HG03095 (cell line): ENCODE data around the gene GEMIN5.
"Not testable (repeated sequence)": the region's sequence is repeated elsewhere in the genome, so short reads cannot be mapped to it uniquely, and the experiment has no call there.

Experiments used
- ATAC-seq: cut with Tn5 transposase; IDR thresholded peaks from one replicate; pipeline ENCODE4 v1.9.1; 2021; ENCODE audit warnings: moderate library complexity; ENCODE audit not compliant: unreplicated experiment

Gene GEMIN5, protein sequence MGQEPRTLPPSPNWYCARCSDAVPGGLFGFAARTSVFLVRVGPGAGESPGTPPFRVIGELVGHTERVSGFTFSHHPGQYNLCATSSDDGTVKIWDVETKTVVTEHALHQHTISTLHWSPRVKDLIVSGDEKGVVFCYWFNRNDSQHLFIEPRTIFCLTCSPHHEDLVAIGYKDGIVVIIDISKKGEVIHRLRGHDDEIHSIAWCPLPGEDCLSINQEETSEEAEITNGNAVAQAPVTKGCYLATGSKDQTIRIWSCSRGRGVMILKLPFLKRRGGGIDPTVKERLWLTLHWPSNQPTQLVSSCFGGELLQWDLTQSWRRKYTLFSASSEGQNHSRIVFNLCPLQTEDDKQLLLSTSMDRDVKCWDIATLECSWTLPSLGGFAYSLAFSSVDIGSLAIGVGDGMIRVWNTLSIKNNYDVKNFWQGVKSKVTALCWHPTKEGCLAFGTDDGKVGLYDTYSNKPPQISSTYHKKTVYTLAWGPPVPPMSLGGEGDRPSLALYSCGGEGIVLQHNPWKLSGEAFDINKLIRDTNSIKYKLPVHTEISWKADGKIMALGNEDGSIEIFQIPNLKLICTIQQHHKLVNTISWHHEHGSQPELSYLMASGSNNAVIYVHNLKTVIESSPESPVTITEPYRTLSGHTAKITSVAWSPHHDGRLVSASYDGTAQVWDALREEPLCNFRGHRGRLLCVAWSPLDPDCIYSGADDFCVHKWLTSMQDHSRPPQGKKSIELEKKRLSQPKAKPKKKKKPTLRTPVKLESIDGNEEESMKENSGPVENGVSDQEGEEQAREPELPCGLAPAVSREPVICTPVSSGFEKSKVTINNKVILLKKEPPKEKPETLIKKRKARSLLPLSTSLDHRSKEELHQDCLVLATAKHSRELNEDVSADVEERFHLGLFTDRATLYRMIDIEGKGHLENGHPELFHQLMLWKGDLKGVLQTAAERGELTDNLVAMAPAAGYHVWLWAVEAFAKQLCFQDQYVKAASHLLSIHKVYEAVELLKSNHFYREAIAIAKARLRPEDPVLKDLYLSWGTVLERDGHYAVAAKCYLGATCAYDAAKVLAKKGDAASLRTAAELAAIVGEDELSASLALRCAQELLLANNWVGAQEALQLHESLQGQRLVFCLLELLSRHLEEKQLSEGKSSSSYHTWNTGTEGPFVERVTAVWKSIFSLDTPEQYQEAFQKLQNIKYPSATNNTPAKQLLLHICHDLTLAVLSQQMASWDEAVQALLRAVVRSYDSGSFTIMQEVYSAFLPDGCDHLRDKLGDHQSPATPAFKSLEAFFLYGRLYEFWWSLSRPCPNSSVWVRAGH (N-terminal part only)

DNA sequence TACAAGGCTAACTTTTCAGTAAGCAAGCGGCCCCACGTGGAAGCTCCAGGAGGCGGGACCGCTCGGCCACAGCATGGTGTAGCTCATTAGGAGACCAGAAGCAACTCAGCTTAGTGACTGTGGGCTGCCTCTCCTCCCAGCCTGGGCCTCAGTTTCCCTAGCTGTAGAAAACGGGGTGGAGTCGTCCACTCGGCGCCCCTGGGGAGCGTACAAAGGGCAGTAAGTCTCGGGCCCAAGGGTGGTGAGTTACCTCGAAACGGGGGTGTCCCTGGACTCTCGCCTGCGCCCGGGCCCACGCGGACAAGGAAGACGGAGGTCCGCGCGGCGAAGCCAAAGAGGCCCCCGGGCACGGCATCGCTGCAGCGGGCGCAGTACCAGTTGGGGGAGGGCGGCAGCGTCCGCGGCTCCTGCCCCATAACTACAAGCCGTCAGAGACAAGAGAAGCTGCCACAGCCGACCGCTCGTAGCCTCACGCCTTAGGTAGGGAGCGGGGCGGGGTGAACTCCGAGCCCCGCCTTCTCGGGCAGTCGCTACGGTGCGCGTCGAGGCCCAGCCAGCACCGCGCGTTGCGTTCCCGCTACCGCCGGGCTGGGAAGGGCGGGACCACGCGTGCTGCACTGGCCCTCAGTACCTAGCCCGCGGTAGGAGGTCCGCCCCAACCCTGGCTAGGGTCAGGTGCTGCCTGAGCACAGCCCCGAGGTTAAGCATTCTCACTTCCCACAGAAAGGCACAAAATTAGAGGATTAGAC, at the start of gene GEMIN5:
TSS of gene GEMIN5 (minus strand) at position 494 of the 749 bp plus-strand sequence. CDS start at position 416, 78 bp downstream.
- peak; percentile 83 for ATAC-seq

DNA sequence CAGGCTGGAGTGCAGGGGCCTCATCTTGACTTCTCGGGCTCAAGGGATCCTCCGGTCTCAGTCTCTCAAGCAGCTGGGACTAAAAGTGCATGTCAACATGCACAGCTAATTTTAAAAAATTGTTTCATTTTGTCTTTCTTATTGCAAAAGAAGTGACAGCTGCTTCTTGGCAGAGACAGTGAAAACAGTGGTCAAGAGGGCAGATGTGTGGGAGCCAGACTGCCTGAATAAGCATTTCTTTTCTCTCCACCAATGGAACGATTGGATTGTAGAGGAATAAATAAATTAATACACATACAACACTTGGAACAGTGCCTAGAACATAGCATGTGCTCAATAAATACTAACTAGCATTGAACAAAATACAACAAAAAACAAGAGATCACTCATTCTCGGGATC, 48.1 kb upstream of the GEMIN5 start:
- ATAC-seq, result no peak

DNA sequence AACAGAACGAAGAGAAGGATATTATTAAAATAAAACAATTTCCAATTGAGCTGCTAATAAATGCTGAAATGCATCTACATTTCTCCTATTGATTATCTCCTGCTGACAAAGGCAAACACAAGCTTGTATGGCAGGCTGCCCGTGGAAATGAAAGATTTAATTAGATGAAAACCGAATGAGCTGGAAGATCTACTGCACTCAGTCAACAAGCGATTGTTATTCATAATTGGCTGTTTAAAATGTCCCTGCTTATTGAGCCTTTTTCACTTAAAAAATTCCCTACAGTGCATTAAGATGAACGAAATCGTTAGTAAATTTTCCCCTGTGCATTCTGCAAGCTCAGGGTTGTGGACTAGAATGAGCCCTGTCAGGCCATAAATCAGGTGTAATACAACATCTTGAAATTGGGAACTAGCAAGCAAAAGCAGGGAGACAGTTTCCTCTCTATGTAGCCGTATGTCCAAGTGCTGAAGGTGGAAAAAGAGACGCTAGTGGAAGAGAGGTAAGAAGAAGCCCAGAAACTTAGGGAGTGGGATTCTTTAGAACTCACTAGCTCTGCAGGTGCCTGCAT, 47.0 kb upstream of the GEMIN5 start:
- ATAC-seq, result no peak

DNA sequence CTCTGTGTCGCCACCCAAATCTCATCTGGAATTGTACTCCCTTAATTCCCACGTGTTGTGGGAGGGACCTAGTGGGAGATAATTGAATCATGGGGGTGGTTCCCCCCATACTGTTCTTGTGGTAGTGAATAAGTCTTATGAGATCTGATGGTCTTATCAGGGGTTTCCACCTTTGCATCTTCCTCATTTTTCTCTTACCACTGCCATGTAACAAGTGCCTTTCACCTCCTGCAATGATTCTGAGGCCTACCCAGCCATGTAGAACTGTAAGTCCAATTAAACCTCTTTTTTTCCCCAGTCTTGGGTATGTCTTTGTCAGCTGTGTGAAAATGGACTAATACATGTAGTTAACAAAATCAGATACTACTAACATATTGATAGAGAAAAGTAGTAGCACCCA, 40.3 kb upstream of the GEMIN5 start:
- not testable (repeated sequence) for ATAC-seq

DNA sequence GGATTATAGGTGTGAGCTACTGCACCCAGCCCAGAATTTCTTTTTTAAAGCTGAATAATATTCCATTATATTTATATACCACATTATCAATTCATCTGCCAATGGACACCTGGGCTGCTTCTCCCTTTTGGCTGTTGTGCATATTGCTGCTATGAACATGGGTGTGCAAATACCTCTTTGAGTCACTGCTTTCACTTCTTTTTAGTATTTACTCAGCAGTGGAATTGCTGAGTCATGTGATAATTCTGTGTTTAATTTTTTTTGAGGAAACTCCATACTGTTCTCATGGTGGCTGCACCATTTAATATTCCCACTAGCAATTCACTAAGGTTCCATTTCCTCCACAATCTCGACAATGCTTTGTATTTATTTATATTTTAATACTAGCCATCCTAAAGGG, 39.4 kb upstream of the GEMIN5 start:
- no peak for ATAC-seq

DNA sequence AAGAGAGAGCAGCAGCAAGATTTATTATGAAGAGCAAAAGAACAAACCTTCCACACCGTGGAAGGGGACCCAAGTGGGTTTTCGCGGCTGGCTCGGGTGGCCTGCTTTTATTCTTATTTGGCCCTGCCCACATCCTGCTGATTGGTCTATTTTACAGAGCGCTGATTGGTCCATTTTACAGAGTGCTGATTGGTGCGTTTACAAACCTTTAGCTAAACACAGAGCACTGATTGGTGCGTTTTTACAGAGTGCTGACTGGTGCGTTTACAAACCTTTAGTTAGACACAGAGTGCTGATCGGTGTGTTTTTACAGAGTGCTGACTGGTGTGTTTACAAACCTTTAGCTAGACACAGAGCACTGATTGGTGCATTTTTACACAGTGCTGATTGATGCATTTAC, 38.1 kb upstream of the GEMIN5 start:
- ATAC-seq, result not testable (repeated sequence)

DNA sequence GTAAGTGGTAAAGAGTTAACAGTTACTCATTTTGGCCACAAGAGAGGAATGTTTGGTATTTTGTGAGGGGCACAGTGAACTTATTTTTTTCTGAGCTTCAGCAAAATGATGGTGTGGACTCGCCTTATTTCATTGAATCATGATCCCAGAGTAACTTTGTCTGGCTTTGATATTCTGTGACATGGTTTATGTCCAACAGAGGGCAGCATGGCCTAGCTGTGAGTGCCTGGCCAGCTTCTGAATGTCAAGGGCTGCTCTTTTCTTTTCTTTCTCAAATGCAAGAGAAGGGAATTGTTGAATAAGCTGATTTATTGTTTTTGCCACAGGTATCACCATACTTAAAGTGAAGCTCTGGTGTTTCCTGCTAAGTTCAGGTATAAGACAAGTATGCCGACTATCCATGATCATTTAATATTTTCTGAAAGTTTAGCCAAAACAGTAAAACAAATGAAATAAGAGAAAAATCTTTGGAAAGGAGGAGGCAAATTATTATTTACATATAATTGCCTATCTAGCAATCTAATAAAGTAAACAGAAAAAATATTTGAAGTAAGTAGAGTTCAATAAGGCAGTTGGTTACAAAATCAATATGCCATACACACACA, 34.6 kb upstream of the GEMIN5 start:
- no peak for ATAC-seq

DNA sequence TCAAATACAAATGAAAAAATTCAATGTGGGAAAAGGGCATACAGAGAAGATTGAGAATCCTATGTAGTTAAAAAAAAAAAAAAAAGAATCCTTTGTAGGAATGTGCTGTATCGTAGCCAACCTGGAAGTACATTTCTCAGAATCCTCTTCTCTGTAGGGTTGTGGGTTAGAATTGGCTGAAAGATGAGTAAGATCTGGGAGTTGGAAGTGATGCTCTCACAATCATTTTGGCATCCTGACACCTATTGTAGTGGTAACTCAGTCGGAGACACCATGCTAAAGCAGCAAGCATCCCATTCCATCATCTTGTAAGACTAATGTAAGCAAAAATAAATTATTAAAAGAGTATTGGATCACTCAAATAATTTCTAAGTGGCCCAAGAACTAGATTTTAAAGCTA, 33.5 kb upstream of the GEMIN5 start:
- ATAC-seq, result no peak

DNA sequence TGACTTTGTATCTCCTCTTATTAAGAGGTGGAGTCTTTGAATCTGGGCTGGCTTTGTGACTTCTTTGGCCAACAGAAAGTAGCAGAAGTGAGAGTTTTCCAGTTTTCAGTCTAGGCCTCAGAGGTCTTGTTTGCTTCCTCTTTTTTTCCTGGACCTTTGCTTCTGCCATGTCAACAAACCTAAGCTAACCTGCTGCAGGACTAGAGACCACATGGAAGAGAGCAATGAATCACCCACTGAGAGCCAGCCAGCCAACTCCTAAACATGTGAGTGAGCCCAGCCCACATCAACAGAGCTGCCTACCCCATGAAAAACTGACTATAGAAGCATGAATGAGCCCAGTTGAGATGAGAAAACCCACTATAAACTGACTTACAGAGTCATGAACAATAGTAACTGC, 32.7 kb upstream of the GEMIN5 start:
- ATAC-seq, result no peak

DNA sequence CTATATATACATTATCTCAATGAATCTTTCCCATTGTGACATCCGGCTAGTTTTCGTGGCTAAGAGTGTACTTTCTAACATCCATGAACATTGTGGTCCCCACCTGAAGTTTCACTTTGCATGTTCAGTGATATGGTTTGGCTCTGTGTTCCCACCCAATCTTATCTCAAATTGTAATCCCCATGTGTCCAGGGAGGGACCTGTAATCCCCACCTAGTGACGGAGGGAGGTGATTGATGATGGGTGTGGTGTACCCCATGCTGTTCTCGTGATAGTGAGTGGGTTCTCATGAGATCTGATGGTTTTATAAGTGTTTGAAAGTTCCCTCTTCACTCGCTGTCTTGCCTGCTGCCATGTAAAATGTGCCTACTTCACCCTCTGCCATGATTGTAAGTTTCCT, 30.9 kb upstream of the GEMIN5 start:
- no peak for ATAC-seq

DNA sequence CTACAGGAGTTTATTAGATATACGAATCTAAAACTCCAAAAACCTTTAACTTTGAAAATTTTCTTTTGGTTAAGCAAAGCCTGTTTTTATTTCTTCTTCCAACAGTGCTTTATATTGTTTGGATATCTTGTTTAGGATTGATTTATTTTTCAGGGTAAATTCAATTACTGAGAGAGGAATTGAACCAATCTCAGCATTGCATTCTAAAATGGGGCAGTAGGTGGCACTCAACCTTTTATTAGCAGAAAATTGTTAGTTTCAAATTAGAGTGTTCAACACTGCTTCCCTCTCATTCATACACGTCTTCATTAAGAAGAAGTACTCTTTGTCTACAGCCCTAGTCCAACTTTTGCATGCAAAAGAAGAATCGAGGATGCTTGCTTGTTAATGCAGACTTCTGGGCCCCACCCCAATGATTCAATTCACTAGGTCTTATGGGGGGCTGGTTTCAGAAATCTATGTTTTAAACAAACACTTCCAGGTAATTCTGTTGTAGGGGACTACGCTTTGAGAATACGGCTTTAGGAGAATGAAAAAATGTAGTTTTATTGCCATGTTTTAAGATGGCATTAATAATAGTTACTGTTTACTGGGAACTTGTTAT, 29.5 kb upstream of the GEMIN5 start:
- ATAC-seq, result no peak

DNA sequence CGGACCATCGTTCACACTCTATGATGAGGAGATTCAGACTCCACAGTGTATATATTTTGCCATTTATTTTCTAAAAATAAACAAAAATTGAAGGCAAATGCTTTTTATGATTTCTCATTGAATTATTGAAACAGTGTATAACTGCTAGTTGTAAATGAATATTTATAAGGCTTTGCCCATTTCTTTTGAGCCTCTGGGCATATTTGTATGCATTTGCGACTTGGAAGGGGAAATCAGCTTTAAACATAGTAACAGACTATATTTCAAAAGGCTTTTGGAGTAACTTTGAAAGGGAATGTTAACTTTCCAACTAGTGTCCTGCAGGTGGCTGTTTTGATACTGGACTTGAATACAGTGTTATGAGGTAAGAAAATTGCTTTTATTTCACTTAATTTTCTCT, 28.9 kb upstream of the GEMIN5 start:
- no peak for ATAC-seq

DNA sequence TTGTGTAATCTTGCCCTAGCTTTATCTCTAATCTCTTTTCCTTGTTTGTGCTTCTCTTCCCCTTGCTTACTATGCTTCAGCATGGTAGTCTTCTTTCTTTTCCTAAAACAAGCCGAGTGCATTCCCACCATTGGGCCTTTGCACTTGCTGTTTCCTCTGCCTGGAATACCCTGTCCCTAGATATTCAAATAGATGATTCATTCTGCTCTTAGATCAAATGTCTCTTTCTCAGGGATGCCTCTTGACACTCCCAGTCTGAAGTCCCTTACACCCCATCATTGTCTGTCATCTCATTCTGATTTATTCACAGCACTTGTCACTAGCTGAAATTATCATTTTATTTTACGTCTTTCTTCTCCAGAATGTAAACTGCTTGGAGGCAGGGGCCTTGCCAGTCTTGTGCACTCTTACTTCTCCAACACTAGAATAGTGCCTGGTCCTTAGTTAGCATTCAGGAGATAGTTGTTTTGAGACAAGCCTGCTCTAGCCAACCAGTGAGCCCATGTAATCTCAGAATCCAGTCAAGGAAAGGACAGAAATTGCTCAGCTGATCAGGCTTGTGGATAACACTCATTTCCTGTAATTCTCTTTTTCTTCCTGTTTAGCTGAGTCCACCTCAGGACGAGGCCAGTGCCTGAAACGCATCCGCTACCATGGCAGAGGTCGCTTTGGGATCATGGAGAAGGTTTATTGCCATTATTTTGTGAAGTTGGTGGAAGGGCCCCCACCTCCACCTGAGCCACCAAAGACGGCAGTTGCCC, 28.2 kb upstream of the GEMIN5 start:
- no peak for ATAC-seq

DNA sequence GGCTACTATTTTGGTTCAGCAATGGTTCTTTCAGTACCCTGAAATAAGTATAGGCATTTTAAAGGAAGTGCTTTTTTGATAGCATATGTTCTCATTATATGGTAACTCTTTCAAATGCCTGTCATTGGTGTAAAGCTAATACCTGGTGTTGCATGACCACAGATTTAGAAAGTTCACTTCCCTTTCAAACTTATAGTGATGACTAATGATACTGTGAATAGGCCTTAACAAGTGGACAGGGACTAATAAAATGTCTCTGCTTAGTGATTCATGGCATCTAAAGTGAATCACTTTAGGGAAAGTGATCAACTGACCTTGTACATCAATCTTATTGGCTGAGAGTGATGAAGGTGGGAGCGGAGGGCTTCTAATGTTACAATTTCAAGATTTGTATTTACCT, 24.5 kb upstream of the GEMIN5 start:
- peak; percentile 93 for ATAC-seq

DNA sequence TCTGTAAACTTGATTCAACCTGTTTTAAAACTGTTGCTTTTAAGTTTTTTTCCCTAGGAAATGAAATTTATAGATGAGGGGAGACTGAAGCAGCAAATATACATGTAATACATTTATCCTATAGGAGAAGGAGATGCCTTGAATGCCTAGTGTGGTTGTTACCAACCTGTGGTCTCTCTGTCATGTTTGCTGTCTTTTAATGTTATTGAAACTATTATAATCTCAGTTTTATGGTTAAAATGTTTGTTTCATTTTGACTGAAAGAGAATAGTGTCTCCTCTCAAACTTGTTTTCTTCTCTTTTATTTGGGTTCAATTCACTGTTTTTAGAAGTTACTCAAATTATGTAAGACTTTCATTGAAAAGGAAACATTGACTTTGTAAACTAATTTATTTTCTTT, 18.7 kb upstream of the GEMIN5 start:
- ATAC-seq, result no peak

DNA sequence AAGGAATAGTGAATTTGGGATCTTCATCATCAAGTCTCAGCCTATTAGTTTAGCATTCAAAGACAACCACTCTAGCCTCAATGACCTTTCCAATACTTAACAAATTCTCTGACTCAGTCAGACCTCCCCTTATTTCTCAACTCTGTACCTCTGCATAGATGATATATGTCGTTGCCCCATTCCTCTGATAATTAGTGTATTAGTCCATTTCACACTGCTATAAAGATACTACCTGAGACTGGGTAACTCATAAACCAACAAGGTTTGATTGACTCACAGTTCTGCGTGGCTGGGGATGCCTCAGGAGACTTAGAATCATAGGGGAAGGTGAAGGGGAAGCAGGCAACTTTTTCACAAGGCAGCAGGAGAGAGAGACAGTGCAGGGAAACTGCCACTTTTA, 11.8 kb upstream of the GEMIN5 start:
- no peak for ATAC-seq

DNA sequence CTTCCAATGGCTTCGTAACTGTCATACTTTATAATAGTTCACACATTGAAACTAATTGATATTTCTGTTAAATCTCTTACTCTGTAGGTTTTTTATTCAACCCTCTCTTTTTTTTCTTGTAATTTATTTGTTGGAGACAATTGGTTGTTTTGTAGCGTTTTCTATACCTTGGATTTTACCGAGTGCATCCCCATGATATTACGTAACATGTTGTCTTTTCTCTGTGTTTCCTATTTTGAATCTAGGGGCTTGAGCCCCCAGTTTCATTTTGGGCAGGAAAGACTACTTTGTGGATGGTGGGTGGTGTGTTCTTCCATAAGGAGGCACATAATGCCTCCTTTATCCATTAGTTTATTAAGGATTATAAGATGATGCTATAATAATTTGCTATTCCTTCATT, 10.3 kb upstream of the GEMIN5 start:
- no peak for ATAC-seq

DNA sequence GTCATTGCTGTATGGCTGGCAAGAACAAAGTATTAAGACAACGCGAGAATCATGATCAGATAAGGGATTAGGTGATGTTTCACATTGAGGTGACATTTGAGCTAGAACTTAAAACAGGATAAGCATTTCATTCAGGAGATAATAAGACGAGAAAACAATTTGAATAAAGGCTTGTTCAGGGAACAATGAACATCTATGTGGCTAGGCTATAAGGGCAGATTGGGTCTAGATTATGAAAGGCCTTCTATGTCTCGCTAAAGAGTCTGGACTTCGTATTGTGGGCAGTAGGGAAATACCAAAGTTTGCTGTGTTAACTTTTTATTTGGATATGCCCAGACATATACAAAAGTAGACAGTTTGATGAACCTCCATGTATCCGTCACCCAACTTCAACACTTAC, 9.8 kb upstream of the GEMIN5 start:
- ATAC-seq, result no peak
